Measurements from ENCODE around the gene PCOLCE2. TPM values are rescaled to one million over a fixed set of nuclear protein-coding genes. Genes with fewer than 3 reads are reported as not detected.
"Not testable (repeated sequence)": the region's sequence is repeated elsewhere in the genome, so short reads cannot be mapped to it uniquely, and the experiment has no call there.

PCOLCE2 gene
- total RNA-seq, 1 donor from 2014 or later = 1.1 TPM

GRCh38 chr3:142875583-142876207, 13.2 kb downstream of the PCOLCE2 start:
- TF ChIP-seq CTCF (IDR thresholded peaks at IDR 0.05; ENCODE audit: insufficient read depth, low read length, severe bottlenecking) = no peak
- DNase-seq (ENCODE audit: low read depth) (no peak), FAIRE-seq (no peak)
- H3K27me3 ChIP-seq (ENCODE audit: control insufficient read depth, insufficient read depth, low read length) = peaks cover 3% of the 10 kb centered on the region
- H3K4me3 ChIP-seq (ENCODE audit: low read depth, low read length) = no peak overlapping the region
- H3K36me3 ChIP-seq (ENCODE audit: control insufficient read depth, insufficient read depth, low read length) = no peaks in the 10 kb centered on the region

- TF ChIP-seq CTCF (IDR thresholded peaks at IDR 0.05; ENCODE audit: insufficient read depth, low read length, severe bottlenecking) = no peak
- Histone ChIP-seq H3K27me3 (ENCODE audit: control insufficient read depth, insufficient read depth, low read length) (peaks cover 3% of the 10 kb centered on the region), H3K4me3 (ENCODE audit: low read depth, low read length) (no peak overlapping the region), H3K36me3 (ENCODE audit: control insufficient read depth, insufficient read depth, low read length) (no peaks in the 10 kb centered on the region)
- FAIRE-seq (no peak), DNase-seq (ENCODE audit: low read depth) (no peak)
These were observed 13.8 kb downstream of the PCOLCE2 start for GRCh38 chr3:142875099-142875498.

DNA sequence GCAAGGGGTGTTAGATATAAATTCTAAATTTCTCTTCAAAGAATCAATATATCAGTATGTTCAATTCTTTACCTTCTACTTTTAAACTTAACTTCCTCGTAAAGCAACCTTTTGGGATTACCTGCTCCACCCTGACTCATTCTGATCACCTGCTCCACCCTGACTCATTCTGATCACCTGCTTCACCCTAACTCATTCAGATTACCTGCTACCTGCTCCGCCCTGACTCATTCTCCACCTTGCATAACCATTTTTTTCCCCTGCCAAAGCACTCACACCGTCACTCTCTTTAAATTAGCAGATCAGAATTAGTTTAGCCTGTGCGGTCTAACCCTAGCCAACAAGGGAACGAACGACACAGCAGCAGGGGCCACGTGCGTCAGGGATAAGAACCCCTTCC, 20.5 kb downstream of the PCOLCE2 start:
- peak; percentile 91 for DNase-seq (ENCODE audit: low read depth)
- not testable (repeated sequence) for H3K4me3 ChIP-seq (ENCODE audit: low read depth, low read length); H3K27me3 ChIP-seq (ENCODE audit: control insufficient read depth, insufficient read depth, low read length); FAIRE-seq; H3K36me3 ChIP-seq (ENCODE audit: control insufficient read depth, insufficient read depth, low read length)

- Histone ChIP-seq H3K27me3 (ENCODE audit: control insufficient read depth, insufficient read depth, low read length) (peaks cover 2% of the 10 kb centered on the region), H3K4me3 (ENCODE audit: low read depth, low read length) (no peak overlapping the region), H3K36me3 (ENCODE audit: control insufficient read depth, insufficient read depth, low read length) (no peaks in the 10 kb centered on the region)
- peak; percentile 26 for TF ChIP-seq CTCF (IDR thresholded peaks at IDR 0.05; ENCODE audit: insufficient read depth, low read length, severe bottlenecking)
- FAIRE-seq (no peak), DNase-seq (ENCODE audit: low read depth) (peak; percentile 80)
These were observed 21.8 kb downstream of the PCOLCE2 start for GRCh38 chr3:142866841-142867631.

DNA sequence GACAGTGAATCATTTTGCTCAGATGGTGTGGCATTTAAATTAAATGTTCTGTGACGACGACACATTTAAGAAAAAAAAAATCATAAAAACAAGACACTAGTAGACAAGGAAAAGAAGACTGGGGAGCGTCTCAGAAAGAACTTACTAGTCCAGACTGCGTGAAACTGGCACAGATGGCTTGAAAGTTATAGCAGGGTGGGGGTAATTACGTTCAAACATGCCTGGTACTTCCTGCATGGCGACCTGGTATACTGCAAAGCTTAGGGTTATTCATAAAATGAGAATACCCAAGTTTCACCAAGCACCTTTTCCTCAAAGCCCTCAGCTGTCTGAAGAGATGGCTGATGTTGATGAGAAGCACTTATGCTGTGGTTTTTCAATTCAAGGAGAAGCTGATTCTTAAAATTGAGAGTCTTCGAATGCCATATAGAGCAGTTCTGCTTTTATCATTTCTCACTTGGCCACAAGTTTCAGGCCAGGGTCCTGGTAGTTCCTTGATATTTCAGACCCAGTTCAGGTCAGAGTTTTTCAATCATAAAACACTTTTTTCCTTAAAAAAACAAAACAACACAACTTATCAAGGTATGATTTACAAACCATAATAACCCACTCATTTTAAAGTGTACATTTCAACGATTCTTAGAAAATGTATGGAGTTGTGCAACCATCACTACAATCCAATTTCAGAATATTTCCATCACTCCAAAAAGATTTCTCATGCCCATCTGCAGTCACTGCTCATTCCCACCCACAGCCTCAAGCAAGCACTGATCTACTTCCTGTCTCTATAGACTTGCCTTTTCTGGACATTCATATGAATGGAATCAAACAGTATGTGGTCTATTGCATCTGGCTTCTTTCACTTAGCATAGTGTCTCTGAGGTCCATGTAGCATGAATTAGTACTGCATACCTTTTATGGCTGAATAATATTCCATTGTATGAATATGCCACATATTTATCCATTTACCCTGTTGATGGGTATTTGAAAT, 24.7 kb downstream of the PCOLCE2 start:
- Histone ChIP-seq H3K36me3 (ENCODE audit: control insufficient read depth, insufficient read depth, low read length) (no peaks in the 10 kb centered on the region), H3K27me3 (ENCODE audit: control insufficient read depth, insufficient read depth, low read length) (peaks cover 9% of the 10 kb centered on the region), H3K4me3 (ENCODE audit: low read depth, low read length) (no peak overlapping the region)
- FAIRE-seq = no peak
- DNase-seq (ENCODE audit: low read depth) = peak; percentile 31
- no peak for TF ChIP-seq CTCF (IDR thresholded peaks at IDR 0.05; ENCODE audit: insufficient read depth, low read length, severe bottlenecking)

Measured in bronchial epithelial cell (primary cell).